Tibial nerve (tissue), 4 donors: ENCODE results near the gene RNF166. TPM values are rescaled to one million over a fixed set of nuclear protein-coding genes. Genes with fewer than 3 reads are reported as not detected.
A peak's percentile ranks its signal among the peaks of the same experiment; 100 is the strongest.

ENCODE experiments used
- DNase-seq, 2 donors: peaks; one replicate each; pipeline ENCODE4 v3.0.0-alpha.2; 2019; ENCODE audit warnings: low spot score in 2 of 2
- H3K27ac ChIP-seq, 4 donors: fragments of 200-600 bp; sonication (generic) in 3 of 4; one replicate each; pipeline ENCODE4 v1.5.1; 2017 to 2019; ENCODE audit warnings: mild to moderate bottlenecking in 1 of 4
- H3K27me3 ChIP-seq, 2 donors: fragments of 200-600 bp; sonication (generic) in 1 of 2; one replicate each; pipeline versions ENCODE4 v1.5.1 to v1.6.0; 2017 to 2019
- H3K36me3 ChIP-seq, 3 donors: fragments of 200-600 bp; sonication (generic); one replicate each; pipeline ENCODE4 v1.5.1; 2018 to 2019
- H3K4me1 ChIP-seq, 4 donors: fragments of 200-600 bp; sonication (generic) in 3 of 4; one replicate each; pipeline ENCODE4 v1.5.1; 2017 to 2019
- H3K4me3 ChIP-seq, 4 donors: fragments of 200-600 bp; sonication (generic) in 3 of 4; one replicate each; pipeline ENCODE4 v1.5.1; 2017 to 2019; ENCODE audit warnings: mild to moderate bottlenecking in 1 of 4, moderate library complexity in 1 of 4
- H3K9me3 ChIP-seq, 4 donors: fragments of 200-600 bp; sonication (generic) in 3 of 4; one replicate each; pipeline ENCODE4 v1.5.1; 2017 to 2019
- CTCF ChIP-seq, 5 experiments: fragments of 200-600 bp in 3 of 5; fragments of 450-650 bp in 2 of 5; sonication (generic) in 3 of 5; IDR thresholded peaks; one replicate each; pipeline ENCODE4 v1.5.1; 2016 to 2019; ENCODE audit warnings: antibody characterized with exemption in 5 of 5, mild to moderate bottlenecking in 3 of 5, moderate library complexity in 2 of 5
- EP300 ChIP-seq, 2 donors: sonication (generic); formaldehyde crosslinking; IDR thresholded peaks; one replicate each; pipeline ENCODE4 v1.6.1; 2017; ENCODE audit warnings: antibody characterized with exemption in 2 of 2, mild to moderate bottlenecking in 1 of 2
- POLR2A ChIP-seq, 2 donors: fragments of 450-650 bp; IDR thresholded peaks; one replicate each; pipeline ENCODE4 v1.6.1; 2017; ENCODE audit warnings: antibody characterized with exemption in 2 of 2, mild to moderate bottlenecking in 2 of 2, moderate library complexity in 2 of 2
- WGBS, 2 donors: methylation state at CpG; one replicate each; pipeline ENCODE4 v1.1.5; 2018; 5-methylcytosine and 5-hydroxymethylcytosine counted together
- total RNA-seq, 4 donors: library from RNA; depleted of rRNA; stranded (reverse); fragments of >200 nt; gene quantifications; one replicate each; pipeline ENCODE4 v1.1.0, GENCODE V29; 2016

Gene RNF166
- total RNA-seq, 4 donors from 2014 or later, result 36.5 to 56.7 (median 43.5) TPM

DNA sequence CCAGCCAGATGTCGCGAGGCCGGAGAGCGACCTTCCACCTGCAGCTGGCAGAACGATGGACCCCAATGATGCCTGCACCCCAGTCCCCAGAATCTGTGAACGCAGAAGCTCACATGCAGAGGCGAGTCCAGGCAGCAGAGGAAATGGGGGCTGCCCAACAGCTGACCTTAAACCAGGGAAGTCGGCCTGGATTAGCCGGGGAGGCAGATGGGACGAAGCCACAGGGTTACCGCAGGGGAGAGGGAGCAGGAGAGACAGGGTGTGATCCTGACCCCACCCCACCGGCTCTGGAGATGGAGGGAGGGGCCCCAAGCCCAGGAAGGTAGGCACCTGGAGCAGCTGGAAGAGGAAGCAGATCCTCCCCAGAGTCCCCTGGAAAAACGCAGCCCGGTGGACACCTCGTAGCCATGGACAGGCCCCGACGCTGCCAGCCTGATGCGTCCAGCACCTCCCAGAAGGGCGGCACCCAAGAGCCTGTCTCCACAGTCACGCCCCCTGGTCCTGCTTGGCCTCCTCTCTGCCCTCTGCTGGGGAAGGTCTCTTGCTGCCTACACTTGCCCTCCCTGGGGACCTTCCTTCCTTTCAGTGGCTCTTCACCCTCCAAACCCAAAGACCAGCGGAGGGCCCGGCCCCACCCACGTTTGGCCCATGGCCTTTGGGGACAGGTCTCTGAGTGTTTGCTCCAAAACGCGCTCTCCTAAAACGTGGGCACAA lies 41.5 kb upstream of the RNF166 start:
- no peaks in the 10 kb centered on the region for H3K9me3 ChIP-seq
- no peak for DNase-seq
- TF ChIP-seq POLR2A (IDR thresholded peaks at IDR 0.05) (no peak), CTCF (IDR thresholded peaks at IDR 0.05) (no peak), EP300 (IDR thresholded peaks at IDR 0.05) (no peak)
- peaks cover 0 to 32% (median 0%) of the 10 kb centered on the region in 3 donors for H3K36me3 ChIP-seq
- H3K27ac ChIP-seq, result no peak overlapping the region
- H3K4me1 ChIP-seq, result peaks cover 0 to 46% (median 14%) of the 10 kb centered on the region in 4 donors
- H3K4me3 ChIP-seq, result no peak overlapping the region
- no peaks in the 10 kb centered on the region for H3K27me3 ChIP-seq
- 80 to 82% methylated on average over 25 to 26 of the region's 26 CpGs for WGBS, 2 donors

DNA sequence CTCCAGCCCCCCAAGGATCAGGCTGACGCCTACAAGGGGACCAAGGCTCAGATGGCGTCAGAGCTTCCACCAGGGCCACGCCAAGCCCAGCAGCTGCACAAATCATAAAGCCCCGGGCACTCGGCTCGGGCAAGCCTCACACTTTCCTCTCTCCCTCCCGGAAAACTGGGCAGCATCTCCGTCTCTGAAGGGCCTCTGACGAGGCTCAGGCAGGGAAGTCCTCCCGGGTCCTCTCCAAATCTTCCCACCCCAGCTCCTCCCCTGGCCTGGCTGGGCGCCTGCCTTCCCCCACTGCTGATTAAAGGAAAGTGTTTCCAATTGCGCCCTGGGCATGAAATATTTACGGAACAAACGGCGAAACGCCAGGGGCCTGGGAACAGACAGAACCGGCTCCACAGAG lies 40.3 kb upstream of the RNF166 start:
- Histone ChIP-seq H3K9me3 (no peaks in the 10 kb centered on the region), H3K27me3 (no peaks in the 10 kb centered on the region), H3K27ac (peak overlapping the region in 1 of 4 donors; percentile 68), H3K36me3 (peaks cover 0 to 32% (median 0%) of the 10 kb centered on the region in 3 donors), H3K4me1 (peaks cover 0 to 46% (median 14%) of the 10 kb centered on the region in 4 donors), H3K4me3 (no peak overlapping the region)
- peak in 1 of 2 donors; percentile 11 for DNase-seq
- TF ChIP-seq POLR2A (IDR thresholded peaks at IDR 0.05) (no peak), EP300 (IDR thresholded peaks at IDR 0.05) (no peak)
- 40 to 43% methylated on average over 17 of the region's 17 CpGs for WGBS, 2 donors

GRCh38 chr16:88744577-88745521 lies 38.6 kb upstream of the RNF166 start:
- 47 to 48% methylated on average over 30 to 37 of the region's 39 CpGs for WGBS, 2 donors
- Histone ChIP-seq H3K27me3 (no peaks in the 10 kb centered on the region), H3K36me3 (peaks cover 0 to 43% (median 0%) of the 10 kb centered on the region in 3 donors), H3K4me3 (no peak overlapping the region), H3K27ac (peak overlapping the region in 1 of 4 donors; percentile 56), H3K9me3 (no peaks in the 10 kb centered on the region), H3K4me1 (peaks cover 0 to 46% (median 14%) of the 10 kb centered on the region in 4 donors)
- TF ChIP-seq EP300 (IDR thresholded peaks at IDR 0.05) (no peak), CTCF (IDR thresholded peaks at IDR 0.05) (no peak), POLR2A (IDR thresholded peaks at IDR 0.05) (no peak)
- no peak for DNase-seq

DNA sequence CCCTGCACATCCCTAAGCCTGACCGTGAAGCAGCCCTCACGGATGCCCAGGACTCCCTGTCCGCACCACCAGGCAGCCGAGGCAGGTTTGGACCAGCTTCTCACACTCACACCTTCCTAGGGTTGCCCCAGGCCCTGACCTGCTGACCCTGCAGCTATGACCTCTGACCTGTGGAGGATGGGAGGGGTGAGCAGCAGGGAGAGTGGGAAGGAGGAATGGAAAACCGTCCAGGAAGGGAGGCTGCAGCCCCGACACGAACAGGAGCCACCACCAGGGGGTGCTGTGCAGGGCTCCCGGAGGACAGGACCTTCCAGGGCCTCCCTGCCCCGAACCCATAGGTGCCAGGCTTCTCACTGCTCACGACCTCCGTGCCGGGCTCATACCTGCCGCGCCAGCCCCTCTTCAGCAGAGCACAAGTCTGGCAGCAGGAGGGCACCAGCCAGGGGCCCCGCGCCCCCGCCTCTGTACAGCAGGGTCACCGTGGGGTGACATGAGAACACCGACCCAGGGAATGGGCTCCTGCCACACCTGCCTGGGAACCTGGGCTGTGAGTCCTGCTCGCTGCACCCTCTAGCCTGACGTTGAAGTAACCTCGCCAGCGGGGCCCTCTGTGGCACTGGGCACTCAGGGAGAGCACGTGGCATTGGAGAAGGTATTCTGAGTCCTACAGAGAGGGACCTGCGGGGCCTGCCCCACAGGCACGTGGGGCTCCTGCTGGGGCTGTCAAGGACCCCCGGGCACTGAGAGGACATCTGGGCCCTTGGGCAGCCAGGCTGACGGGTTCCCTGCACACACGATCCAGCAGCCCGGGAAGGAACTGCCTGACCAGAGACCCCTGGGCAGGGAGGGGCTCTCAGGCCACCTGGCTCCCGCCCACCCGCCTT lies 37.7 kb upstream of the RNF166 start:
- Histone ChIP-seq H3K9me3 (no peaks in the 10 kb centered on the region), H3K4me3 (no peak overlapping the region), H3K36me3 (peaks cover 0 to 44% (median 0%) of the 10 kb centered on the region in 3 donors), H3K27me3 (no peaks in the 10 kb centered on the region), H3K27ac (peak overlapping the region in 1 of 4 donors; percentile 56), H3K4me1 (peaks cover 0 to 46% (median 14%) of the 10 kb centered on the region in 4 donors)
- WGBS, 2 donors, result 58 to 68% methylated on average over 17 to 22 of the region's 32 CpGs
- peak; percentile 62 to 72 for DNase-seq
- TF ChIP-seq CTCF (IDR thresholded peaks at IDR 0.05) (peak; percentile 79 to 95 (median 86)), POLR2A (IDR thresholded peaks at IDR 0.05) (no peak), EP300 (IDR thresholded peaks at IDR 0.05) (no peak)
